Daoy (cell line): ENCODE results near the gene ALDH3B1. TPM values are rescaled to one million over a fixed set of nuclear protein-coding genes. Genes with fewer than 3 reads are reported as not detected.

ENCODE experiments used
- DNase-seq: peaks from one replicate; pipeline ENCODE4 v3.0.0-alpha.2; 2015; ENCODE audit warnings: low read depth
- total RNA-seq: library from RNA; depleted of rRNA; stranded (reverse); fragments of >200 nt; shearing (Covaris generic); gene quantifications from 2 replicates; pipeline ENCODE4 v1.2.3, GENCODE V29; 2014; rRNA removed

Gene ALDH3B1
- total RNA-seq, 1 experiment from 2014 or later = 5.8 TPM

DNA sequence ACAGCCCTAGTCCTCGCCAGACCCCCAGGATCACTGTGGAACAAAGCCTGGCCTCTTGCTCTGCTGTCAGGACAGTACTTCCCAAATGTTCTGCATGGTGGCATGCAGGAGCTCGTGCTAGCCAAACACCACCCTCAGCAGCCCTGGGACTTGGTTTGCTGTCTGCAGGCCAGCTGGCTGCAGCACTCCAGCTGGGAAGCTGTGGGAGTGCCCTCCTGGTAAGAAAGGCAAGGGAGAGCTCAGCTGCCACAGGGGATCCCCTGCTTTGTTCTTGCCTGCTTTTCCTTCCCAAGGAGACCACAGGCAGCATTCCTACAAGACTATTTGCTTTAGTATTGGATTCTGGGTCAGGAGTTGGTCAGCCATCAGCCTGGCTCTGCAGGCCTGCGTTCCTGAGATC, 56.6 kb downstream of the ALDH3B1 start:
- no peak for DNase-seq

- no peak for DNase-seq
Measured at GRCh38 chr11:68067991-68068390, 57.9 kb downstream of the ALDH3B1 start.

DNA sequence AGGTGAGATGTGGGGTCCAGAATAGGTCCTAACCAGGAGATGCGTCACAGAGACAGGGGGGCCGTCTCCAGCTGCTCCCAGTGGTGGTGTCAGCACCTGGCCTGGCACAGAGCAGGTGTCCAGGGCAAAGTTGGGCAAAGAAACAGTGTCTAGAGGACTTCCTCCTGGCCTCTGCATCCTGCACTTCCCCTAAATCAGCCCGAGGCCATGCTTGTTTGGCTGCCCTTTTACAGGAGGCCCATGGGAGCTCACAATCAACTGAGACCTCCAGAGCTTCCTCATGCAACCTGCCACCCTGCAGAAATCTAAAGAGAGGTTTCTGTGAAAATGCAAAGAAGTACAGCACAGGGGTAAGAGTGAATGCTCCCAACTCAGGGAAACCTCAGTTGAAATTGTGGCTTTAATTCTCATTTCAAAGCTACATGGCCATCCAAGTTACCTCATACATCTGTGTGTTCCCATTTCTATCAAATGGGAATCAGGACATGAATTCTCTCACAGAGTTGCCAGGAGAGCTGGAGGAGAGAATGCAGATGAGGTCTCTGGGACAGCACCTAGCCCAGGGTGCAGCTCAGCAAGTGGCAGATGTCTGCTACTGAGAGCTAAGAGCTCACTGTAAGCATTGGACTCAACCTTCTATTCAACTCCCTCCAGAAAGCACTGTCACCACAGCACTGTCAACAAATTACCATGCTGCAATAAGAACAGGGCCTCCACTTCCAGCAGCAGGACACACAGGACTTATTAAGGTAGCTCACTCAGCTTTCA, 61.3 kb downstream of the ALDH3B1 start:
- no peak for DNase-seq

DNA sequence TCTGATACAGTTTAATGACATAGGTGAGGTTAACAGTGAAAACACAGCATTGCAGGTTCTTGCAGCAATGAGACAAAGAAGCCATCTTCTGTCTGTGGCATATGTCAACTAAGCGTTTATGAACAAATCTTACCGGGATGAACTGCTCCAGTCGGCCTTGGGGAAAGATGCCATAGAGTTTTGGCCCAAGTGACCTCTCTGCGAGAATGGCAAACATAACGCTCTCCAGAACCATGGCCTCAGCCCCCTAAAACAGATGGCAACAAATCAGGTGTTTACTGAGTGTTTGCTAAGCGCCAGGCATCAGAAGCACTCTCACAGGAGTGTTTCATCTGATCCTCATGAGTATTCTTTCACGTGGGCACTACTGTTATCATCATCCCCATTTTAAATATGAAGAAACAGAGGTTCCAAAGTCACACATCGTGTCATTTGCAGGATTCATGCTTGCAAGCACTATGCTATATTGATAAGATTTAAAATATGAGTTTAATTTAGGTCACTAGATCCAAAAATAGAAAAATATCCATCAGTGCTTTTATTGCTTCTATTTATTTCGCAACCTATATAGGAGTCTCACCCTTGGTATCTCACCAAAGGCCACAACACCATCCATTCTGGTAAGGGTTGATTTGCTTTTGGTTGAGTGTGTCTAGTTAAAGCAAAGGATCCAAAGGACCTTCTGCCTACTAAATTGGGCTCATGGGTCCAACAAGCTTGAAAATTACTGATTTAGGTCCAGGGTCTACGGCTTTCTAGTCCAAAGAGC, 64.6 kb downstream of the ALDH3B1 start:
- DNase-seq = no peak

GRCh38 chr11:68076371-68077042, 66.4 kb downstream of the ALDH3B1 start:
- no peak for DNase-seq

- no peak for DNase-seq
Measured at GRCh38 chr11:68077617-68078582, 67.8 kb downstream of the ALDH3B1 start.

Other genes with a start within 250 kb of the ALDH3B1 start
- 11.7 and 26.5 TPM in 2 replicates for gene UNC93B1, start 6.2 kb upstream of the ALDH3B1 start, total RNA-seq
- 202 and 241 TPM in 2 replicates for gene NDUFS8, start 20.4 kb downstream of the ALDH3B1 start, total RNA-seq
- gene TCIRG1, start 28.7 kb downstream of the ALDH3B1 start, total RNA-seq = 31.7 and 41.0 TPM in 2 replicates
- 11.8 and 14.3 TPM in 2 replicates for gene CHKA, start 111.1 kb downstream of the ALDH3B1 start, total RNA-seq
- gene KMT5B, start 203.0 kb downstream of the ALDH3B1 start, total RNA-seq = 19.5 and 21.0 TPM in 2 replicates